Measurements from ENCODE around the gene RIPOR2. TPM values are rescaled to one million over a fixed set of nuclear protein-coding genes. Genes with fewer than 3 reads are reported as not detected.

The RIPOR2 gene
- total and polyA plus RNA-seq, 2 experiments from 2014 or later = 9.5 to 22.5 TPM

DNA sequence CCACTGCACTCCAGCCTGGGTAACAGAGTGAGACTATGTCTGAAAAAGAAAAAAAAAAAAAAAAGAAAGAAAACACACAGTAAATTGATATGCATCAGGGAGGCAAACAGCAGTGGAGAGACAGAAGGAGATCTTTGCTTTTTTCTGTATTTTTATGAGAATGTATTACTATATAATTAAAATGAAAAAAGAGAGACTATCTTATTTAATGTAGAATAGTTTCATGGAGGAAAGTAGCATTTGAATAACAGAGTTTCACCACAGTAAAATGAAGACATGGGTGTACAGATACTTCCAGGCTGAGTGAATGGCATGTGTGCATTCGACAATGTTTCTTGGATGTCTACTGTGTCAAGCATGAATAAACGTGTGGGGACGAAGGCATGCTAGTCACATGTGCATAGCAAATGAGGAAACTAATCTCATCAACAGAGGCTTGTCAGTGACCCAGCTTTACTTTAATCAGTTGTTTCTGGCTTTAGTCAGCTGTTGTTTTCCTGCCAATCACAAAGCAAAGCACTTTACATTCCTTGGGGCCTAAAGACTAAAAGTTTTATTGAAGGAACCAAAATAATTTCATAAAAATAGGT lies 81.6 kb downstream of the RIPOR2 start (continued):
- TF ChIP-seq, protein P1, sequence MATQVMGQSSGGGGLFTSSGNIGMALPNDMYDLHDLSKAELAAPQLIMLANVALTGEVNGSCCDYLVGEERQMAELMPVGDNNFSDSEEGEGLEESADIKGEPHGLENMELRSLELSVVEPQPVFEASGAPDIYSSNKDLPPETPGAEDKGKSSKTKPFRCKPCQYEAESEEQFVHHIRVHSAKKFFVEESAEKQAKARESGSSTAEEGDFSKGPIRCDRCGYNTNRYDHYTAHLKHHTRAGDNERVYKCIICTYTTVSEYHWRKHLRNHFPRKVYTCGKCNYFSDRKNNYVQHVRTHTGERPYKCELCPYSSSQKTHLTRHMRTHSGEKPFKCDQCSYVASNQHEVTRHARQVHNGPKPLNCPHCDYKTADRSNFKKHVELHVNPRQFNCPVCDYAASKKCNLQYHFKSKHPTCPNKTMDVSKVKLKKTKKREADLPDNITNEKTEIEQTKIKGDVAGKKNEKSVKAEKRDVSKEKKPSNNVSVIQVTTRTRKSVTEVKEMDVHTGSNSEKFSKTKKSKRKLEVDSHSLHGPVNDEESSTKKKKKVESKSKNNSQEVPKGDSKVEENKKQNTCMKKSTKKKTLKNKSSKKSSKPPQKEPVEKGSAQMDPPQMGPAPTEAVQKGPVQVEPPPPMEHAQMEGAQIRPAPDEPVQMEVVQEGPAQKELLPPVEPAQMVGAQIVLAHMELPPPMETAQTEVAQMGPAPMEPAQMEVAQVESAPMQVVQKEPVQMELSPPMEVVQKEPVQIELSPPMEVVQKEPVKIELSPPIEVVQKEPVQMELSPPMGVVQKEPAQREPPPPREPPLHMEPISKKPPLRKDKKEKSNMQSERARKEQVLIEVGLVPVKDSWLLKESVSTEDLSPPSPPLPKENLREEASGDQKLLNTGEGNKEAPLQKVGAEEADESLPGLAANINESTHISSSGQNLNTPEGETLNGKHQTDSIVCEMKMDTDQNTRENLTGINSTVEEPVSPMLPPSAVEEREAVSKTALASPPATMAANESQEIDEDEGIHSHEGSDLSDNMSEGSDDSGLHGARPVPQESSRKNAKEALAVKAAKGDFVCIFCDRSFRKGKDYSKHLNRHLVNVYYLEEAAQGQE (IDR thresholded peaks at IDR 0.05; ENCODE audit: unreplicated experiment) = no peak
- TF ChIP-seq EZH2phosphoT487 (IDR thresholded peaks at IDR 0.05; ENCODE audit: unreplicated experiment) = no peak
- no peak for TF ChIP-seq JUNB (IDR thresholded peaks at IDR 0.05; ENCODE audit: unreplicated experiment)
- no peak for TF ChIP-seq ZNF114 (CRISPR knock-in tag; IDR thresholded peaks at IDR 0.05)
- no peak for TF ChIP-seq POLR2AphosphoS5 (IDR thresholded peaks at IDR 0.05; ENCODE audit: low read depth)
- no peak for TF ChIP-seq NANOG (IDR thresholded peaks at IDR 0.05; ENCODE audit: borderline replicate concordance)
- TF ChIP-seq, protein P2, sequence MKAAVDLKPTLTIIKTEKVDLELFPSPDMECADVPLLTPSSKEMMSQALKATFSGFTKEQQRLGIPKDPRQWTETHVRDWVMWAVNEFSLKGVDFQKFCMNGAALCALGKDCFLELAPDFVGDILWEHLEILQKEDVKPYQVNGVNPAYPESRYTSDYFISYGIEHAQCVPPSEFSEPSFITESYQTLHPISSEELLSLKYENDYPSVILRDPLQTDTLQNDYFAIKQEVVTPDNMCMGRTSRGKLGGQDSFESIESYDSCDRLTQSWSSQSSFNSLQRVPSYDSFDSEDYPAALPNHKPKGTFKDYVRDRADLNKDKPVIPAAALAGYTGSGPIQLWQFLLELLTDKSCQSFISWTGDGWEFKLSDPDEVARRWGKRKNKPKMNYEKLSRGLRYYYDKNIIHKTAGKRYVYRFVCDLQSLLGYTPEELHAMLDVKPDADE (IDR thresholded peaks at IDR 0.05) = no peak

DNA sequence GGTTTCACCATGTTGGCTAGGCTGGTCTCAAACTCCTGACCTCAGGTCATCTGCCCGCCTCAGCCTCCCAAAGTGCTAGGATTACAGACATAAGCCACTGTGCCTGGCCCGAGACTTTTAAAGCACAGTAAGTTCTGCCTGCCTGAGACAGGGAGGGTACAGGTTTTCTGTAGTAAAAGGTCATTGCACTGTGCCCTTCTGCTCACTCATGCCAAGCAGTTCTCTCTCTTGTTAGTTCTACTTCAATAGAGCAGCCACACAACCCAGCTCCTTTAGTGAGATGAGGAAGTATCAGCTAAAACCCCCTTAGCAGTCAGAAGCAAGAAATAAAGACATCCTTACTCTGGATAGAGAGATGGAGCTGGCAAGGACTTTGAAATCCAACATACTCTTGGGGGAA lies 84.7 kb downstream of the RIPOR2 start:
- ATAC-seq (no peak), DNase-seq (ENCODE audit: low spot score) (no peak)
- H2AFZ ChIP-seq = no peak overlapping the region
- no peaks in the 10 kb centered on the region for H3F3A ChIP-seq (replicated peaks; ENCODE audit: low read depth)
- Mint-ChIP-seq H3K36me3 (ENCODE audit: low read depth) (peaks cover 38% of the 10 kb centered on the region), H3K27ac (no peak overlapping the region), H3K27me3 (ENCODE audit: insufficient read depth, low read depth, poor library complexity) (no peaks in the 10 kb centered on the region), H3K4me1 (no peaks in the 10 kb centered on the region; the same call in 2 of the 3 replicates), H3K4me3 (no peak overlapping the region), H3K9me3 (no peaks in the 10 kb centered on the region)
- no peaks in the 10 kb centered on the region for H3K9me2 ChIP-seq (ENCODE audit: insufficient read depth)
- no peak overlapping the region for H3K4me3 ChIP-seq
- no peaks in the 10 kb centered on the region for H3K36me3 ChIP-seq (ENCODE audit: insufficient read depth)
- no peak overlapping the region for H3K4me2 ChIP-seq
- H3K27ac ChIP-seq (ENCODE audit: low read depth) = no peak overlapping the region
- H4K20me1 ChIP-seq (replicated peaks; ENCODE audit: insufficient read depth) = no peaks in the 10 kb centered on the region
- H3K27me3 ChIP-seq (ENCODE audit: insufficient read depth) = no peaks in the 10 kb centered on the region
- no peaks in the 10 kb centered on the region for H3K79me2 ChIP-seq (replicated peaks; ENCODE audit: insufficient read depth)
- no peaks in the 10 kb centered on the region for H3K4me1 ChIP-seq (ENCODE audit: insufficient read depth)
- TF ChIP-seq ZNF331 (CRISPR knock-in tag; IDR thresholded peaks at IDR 0.05; ENCODE audit: low read depth) = no peak
- TF ChIP-seq, protein P1 (IDR thresholded peaks at IDR 0.05; ENCODE audit: unreplicated experiment) = no peak
- TF ChIP-seq, protein P3, sequence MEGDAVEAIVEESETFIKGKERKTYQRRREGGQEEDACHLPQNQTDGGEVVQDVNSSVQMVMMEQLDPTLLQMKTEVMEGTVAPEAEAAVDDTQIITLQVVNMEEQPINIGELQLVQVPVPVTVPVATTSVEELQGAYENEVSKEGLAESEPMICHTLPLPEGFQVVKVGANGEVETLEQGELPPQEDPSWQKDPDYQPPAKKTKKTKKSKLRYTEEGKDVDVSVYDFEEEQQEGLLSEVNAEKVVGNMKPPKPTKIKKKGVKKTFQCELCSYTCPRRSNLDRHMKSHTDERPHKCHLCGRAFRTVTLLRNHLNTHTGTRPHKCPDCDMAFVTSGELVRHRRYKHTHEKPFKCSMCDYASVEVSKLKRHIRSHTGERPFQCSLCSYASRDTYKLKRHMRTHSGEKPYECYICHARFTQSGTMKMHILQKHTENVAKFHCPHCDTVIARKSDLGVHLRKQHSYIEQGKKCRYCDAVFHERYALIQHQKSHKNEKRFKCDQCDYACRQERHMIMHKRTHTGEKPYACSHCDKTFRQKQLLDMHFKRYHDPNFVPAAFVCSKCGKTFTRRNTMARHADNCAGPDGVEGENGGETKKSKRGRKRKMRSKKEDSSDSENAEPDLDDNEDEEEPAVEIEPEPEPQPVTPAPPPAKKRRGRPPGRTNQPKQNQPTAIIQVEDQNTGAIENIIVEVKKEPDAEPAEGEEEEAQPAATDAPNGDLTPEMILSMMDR (conservative IDR thresholded peaks at IDR 0.05; ENCODE audit: low read depth in 2 of 2) = no peak

Measured in GM23338 (cell line).